HepG2 (cell line): ENCODE data around the gene RGS14. TPM values are rescaled to one million over a fixed set of nuclear protein-coding genes. Genes with fewer than 3 reads are reported as not detected.

Experiments
- AHR ChIP-seq: IDR thresholded peaks from 2 replicates; pipeline ENCODE4 v1.6.1; 2018; ENCODE audit warnings: missing genetic modification reagents, missing compliant biosample characterization
- ATF7-NPFF ChIP-seq: sonication (generic); formaldehyde crosslinking; IDR thresholded peaks from 2 replicates; pipeline ENCODE4 v1.8.1; 2023; ENCODE audit warnings: mild to moderate bottlenecking, low read depth, missing genetic modification reagents, moderate library complexity
- CENPT ChIP-seq: sonication (generic); formaldehyde crosslinking; IDR thresholded peaks from 2 replicates; pipeline ENCODE4 v1.8.0; 2022; ENCODE audit warnings: low read depth, mild to moderate bottlenecking, moderate library complexity, missing genetic modification reagents
- FOXA3 ChIP-seq: IDR thresholded peaks from 2 replicates; pipeline ENCODE4 v1.6.1; 2016; ENCODE audit warnings: missing genetic modification reagents, missing compliant biosample characterization
- KDM5A ChIP-seq: fragments of 200-600 bp; sonication (generic); IDR thresholded peaks from 2 replicates; pipeline ENCODE4 v1.7.0; 2018; ENCODE audit warnings: antibody characterized with exemption, mild to moderate bottlenecking, low read length, borderline replicate concordance
- MED1 ChIP-seq: sonication (generic); formaldehyde crosslinking; IDR thresholded peaks from 2 replicates; pipeline ENCODE4 v1.4.0; 2020; ENCODE audit warnings: missing genetic modification reagents
- MED8 ChIP-seq: sonication (generic); formaldehyde crosslinking; IDR thresholded peaks from 2 replicates; pipeline ENCODE4 v1.8.1; 2023; ENCODE audit warnings: mild to moderate bottlenecking, missing genetic modification reagents; ENCODE audit not compliant: insufficient replicate concordance
- NFE2L2 ChIP-seq: fragments of 150-350 bp; IDR thresholded peaks from 2 replicates; pipeline ENCODE4 v1.6.1; 2014; ENCODE audit warnings: low read length
- PHF8 ChIP-seq: sonication (generic); formaldehyde crosslinking; IDR thresholded peaks from 2 replicates; pipeline ENCODE4 v1.5.0; 2020; ENCODE audit warnings: missing genetic modification reagents
- RORA ChIP-seq: sonication (generic); formaldehyde crosslinking; IDR thresholded peaks from 2 replicates; pipeline ENCODE4 v1.5.0; 2020; ENCODE audit warnings: mild to moderate bottlenecking, missing genetic modification reagents, moderate library complexity
- SAFB2 ChIP-seq: sonication (generic); formaldehyde crosslinking; IDR thresholded peaks from 2 replicates; pipeline ENCODE4 v1.5.1; 2020; ENCODE audit warnings: missing genetic modification reagents, low read depth, mild to moderate bottlenecking, borderline replicate concordance
- SKI ChIP-seq: fragments of 450-650 bp; IDR thresholded peaks from one replicate; pipeline ENCODE4 v1.6.1; 2018; ENCODE audit warnings: mild to moderate bottlenecking; ENCODE audit not compliant: partially characterized antibody
- SP4 ChIP-seq: sonication (generic); formaldehyde crosslinking; IDR thresholded peaks from 2 replicates; pipeline ENCODE4 v1.8.1; 2023; ENCODE audit warnings: mild to moderate bottlenecking, missing genetic modification reagents
- TRIM24 ChIP-seq: sonication (generic); formaldehyde crosslinking; IDR thresholded peaks from 2 replicates; pipeline ENCODE4 v1.8.0; 2022; ENCODE audit warnings: mild to moderate bottlenecking, missing genetic modification reagents
- ZBTB7B ChIP-seq: sonication (generic); formaldehyde crosslinking; IDR thresholded peaks from 2 replicates; pipeline ENCODE4 v1.4.0; 2020; ENCODE audit warnings: missing genetic modification reagents
- ZNF138 ChIP-seq: sonication (generic); formaldehyde crosslinking; IDR thresholded peaks from 2 replicates; pipeline ENCODE4 v1.5.0; 2020; ENCODE audit warnings: mild to moderate bottlenecking, low read depth, missing genetic modification reagents
- ZNF205 ChIP-seq: IDR thresholded peaks from 2 replicates; pipeline ENCODE4 v1.6.1; 2018; ENCODE audit warnings: missing biosample characterization, missing genetic modification reagents
- ZNF317 ChIP-seq: sonication (generic); formaldehyde crosslinking; IDR thresholded peaks from 2 replicates; pipeline ENCODE4 v1.5.0; 2020; ENCODE audit warnings: mild to moderate bottlenecking, missing genetic modification reagents
- ZNF446 ChIP-seq: sonication (generic); formaldehyde crosslinking; IDR thresholded peaks from 2 replicates; pipeline ENCODE4 v1.5.0; 2020; ENCODE audit warnings: mild to moderate bottlenecking, missing genetic modification reagents
- ZNF451 ChIP-seq: sonication (generic); formaldehyde crosslinking; IDR thresholded peaks from 2 replicates; pipeline ENCODE4 v1.5.0; 2020; ENCODE audit warnings: mild to moderate bottlenecking, missing genetic modification reagents
- ZNF546 ChIP-seq: sonication (generic); formaldehyde crosslinking; conservative IDR thresholded peaks from 2 replicates; pipeline ENCODE4 v1.8.1; 2023; ENCODE audit warnings: mild to moderate bottlenecking, missing genetic modification reagents
- ZNF614 ChIP-seq: IDR thresholded peaks from 2 replicates; pipeline ENCODE4 v1.6.1; 2018; ENCODE audit warnings: missing biosample characterization, missing genetic modification reagents, inconsistent platforms, borderline replicate concordance
- polyA plus RNA-seq, 8 experiments: library from polyadenylated mRNA; depleted of rRNA in 3 of 8; stranded (reverse) in 7 of 8; unstranded in 1 of 8; fragments of >200 nt; fragmentation: Illumina TruSeq in 4 of 8; extraction: Trizol in 4 of 8; gene quantifications; 2 replicates each; pipeline versions ENCODE4 v1.2.1 to v1.2.3, GENCODE V29; 2011 to 2016; ENCODE audit warnings: low read depth in 4 of 8, missing spikeins in 1 of 8, mixed read lengths in 1 of 8; ENCODE audit not compliant: insufficient read depth in 1 of 8
- total RNA-seq, 5 experiments: library from RNA; depleted of rRNA; stranded (reverse); fragments of >200 nt; fragmentation: Illumina TruSeq; extraction: Trizol; gene quantifications; 2 replicates each; pipeline ENCODE4 v1.2.3, GENCODE V29; 2016; ENCODE audit warnings: low read depth in 1 of 5
- TF ChIP-seq, protein P1 (sequence below): sonication (generic); formaldehyde crosslinking; IDR thresholded peaks from 2 replicates; pipeline ENCODE4 v1.4.0; 2020; ENCODE audit warnings: mild to moderate bottlenecking, missing genetic modification reagents
- TF ChIP-seq, protein P2 (sequence below): IDR thresholded peaks from 2 replicates; pipeline ENCODE4 v1.6.1; 2018; ENCODE audit warnings: missing genetic modification reagents, mild to moderate bottlenecking, missing compliant biosample characterization
- TF ChIP-seq, protein P3 (sequence below): sonication (generic); formaldehyde crosslinking; IDR thresholded peaks from 2 replicates; pipeline ENCODE4 v1.4.0; 2020; ENCODE audit warnings: missing genetic modification reagents
- TF ChIP-seq, protein P4 (sequence below): sonication (generic); formaldehyde crosslinking; IDR thresholded peaks from 2 replicates; pipeline ENCODE4 v1.8.1; 2023; ENCODE audit warnings: mild to moderate bottlenecking, missing genetic modification reagents, borderline replicate concordance

Gene RGS14
- total and polyA plus RNA-seq, 2 of the 13 experiments (the other 11 are each of a cell fraction or from before 2014, with no cell fraction given) = 11.1 to 17.2 TPM

DNA sequence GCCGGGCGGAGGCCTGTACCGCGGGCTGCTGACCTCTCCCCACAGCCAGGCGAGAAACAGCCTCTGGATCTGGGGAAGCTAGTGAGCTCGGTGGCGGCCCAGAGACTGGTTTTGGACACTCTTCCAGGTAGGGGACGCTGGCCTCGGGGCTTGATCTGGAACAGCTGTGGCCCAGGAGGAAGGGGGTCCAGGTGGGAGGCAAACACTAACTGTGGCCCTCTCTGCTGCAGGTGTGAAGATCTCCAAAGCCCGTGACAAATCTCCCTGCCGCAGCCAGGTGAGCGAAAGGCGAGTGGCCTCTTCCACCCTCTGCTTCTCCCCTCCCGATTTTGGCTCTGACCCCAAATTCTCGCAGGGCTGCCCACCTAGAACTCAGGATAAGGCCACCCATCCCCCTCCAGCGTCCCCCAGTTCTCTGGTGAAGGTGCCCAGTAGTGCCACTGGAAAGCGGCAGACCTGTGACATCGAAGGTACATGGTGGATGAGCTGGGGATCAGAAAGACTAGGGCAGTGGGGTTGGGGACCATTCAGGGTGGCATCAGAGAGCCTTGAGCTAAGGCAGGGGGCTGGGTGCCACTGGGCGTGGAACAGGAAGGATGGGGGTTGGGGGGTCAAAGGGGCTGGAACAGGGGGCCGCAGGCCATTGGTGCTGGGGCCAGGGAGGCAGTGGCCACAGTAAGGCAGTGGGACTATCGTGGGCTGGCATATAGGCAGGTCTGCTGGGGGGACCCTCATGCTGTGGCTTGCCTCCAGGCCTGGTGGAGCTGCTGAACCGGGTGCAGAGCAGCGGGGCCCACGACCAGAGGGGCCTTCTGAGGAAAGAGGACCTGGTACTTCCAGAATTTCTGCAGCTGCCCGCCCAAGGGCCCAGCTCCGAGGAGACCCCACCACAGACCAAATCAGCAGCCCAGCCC lies 13.7 kb downstream of the RGS14 start (continued):
- TF ChIP-seq, protein P1, sequence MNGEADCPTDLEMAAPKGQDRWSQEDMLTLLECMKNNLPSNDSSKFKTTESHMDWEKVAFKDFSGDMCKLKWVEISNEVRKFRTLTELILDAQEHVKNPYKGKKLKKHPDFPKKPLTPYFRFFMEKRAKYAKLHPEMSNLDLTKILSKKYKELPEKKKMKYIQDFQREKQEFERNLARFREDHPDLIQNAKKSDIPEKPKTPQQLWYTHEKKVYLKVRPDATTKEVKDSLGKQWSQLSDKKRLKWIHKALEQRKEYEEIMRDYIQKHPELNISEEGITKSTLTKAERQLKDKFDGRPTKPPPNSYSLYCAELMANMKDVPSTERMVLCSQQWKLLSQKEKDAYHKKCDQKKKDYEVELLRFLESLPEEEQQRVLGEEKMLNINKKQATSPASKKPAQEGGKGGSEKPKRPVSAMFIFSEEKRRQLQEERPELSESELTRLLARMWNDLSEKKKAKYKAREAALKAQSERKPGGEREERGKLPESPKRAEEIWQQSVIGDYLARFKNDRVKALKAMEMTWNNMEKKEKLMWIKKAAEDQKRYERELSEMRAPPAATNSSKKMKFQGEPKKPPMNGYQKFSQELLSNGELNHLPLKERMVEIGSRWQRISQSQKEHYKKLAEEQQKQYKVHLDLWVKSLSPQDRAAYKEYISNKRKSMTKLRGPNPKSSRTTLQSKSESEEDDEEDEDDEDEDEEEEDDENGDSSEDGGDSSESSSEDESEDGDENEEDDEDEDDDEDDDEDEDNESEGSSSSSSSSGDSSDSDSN (CRISPR knock-in tag) = no peak; the same call in none of the 2 replicates
- TF ChIP-seq NFE2L2 = no peak
- no peak for TF ChIP-seq TRIM24 (CRISPR knock-in tag)
- TF ChIP-seq MED8 = no peak
- TF ChIP-seq, protein P2, sequence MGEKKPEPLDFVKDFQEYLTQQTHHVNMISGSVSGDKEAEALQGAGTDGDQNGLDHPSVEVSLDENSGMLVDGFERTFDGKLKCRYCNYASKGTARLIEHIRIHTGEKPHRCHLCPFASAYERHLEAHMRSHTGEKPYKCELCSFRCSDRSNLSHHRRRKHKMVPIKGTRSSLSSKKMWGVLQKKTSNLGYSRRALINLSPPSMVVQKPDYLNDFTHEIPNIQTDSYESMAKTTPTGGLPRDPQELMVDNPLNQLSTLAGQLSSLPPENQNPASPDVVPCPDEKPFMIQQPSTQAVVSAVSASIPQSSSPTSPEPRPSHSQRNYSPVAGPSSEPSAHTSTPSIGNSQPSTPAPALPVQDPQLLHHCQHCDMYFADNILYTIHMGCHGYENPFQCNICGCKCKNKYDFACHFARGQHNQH (CRISPR knock-in tag) = 0 out of 2 replicates have a peak, but pooled peaks have one; percentile 7
- TF ChIP-seq SAFB2 (CRISPR knock-in tag) = no peak
- TF ChIP-seq ZNF138 = no peak
- no peak for TF ChIP-seq RORA (CRISPR knock-in tag)
- peak; percentile 5; the same call in 1 of the 2 replicates for TF ChIP-seq ZNF614 (CRISPR knock-in tag)
- TF ChIP-seq, protein P3, sequence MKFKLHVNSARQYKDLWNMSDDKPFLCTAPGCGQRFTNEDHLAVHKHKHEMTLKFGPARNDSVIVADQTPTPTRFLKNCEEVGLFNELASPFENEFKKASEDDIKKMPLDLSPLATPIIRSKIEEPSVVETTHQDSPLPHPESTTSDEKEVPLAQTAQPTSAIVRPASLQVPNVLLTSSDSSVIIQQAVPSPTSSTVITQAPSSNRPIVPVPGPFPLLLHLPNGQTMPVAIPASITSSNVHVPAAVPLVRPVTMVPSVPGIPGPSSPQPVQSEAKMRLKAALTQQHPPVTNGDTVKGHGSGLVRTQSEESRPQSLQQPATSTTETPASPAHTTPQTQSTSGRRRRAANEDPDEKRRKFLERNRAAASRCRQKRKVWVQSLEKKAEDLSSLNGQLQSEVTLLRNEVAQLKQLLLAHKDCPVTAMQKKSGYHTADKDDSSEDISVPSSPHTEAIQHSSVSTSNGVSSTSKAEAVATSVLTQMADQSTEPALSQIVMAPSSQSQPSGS (CRISPR knock-in tag) = 0 out of 2 replicates have a peak, but pooled peaks have one; percentile 5
- TF ChIP-seq ZNF451 = no peak
- TF ChIP-seq AHR (CRISPR knock-in tag) = no peak
- TF ChIP-seq ZNF446 (CRISPR knock-in tag) = no peak
- TF ChIP-seq KDM5A = no peak
- TF ChIP-seq ZNF317 (CRISPR knock-in tag) = no peak
- TF ChIP-seq, protein P4, sequence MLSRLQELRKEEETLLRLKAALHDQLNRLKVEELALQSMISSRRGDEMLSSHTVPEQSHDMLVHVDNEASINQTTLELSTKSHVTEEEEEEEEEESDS (CRISPR knock-in tag) = 0 out of 2 replicates have a peak, but pooled peaks have one; percentile 15
- peak; percentile 4; the same call in 1 of the 2 replicates for TF ChIP-seq ZBTB7B
- peak; percentile 55; the same call in 1 of the 2 replicates for TF ChIP-seq PHF8 (CRISPR knock-in tag)
- 0 out of 2 replicates have a peak, but pooled peaks have one; percentile 33 for TF ChIP-seq ZNF546 (CRISPR knock-in tag)
- peak; percentile 53; the same call in 1 of the 2 replicates for TF ChIP-seq ATF7-NPFF
- TF ChIP-seq SKI = no peak
- TF ChIP-seq FOXA3 (CRISPR knock-in tag) = no peak
- 0 out of 2 replicates have a peak, but pooled peaks have one; percentile 13 for TF ChIP-seq ZNF205 (CRISPR knock-in tag)
- no peak for TF ChIP-seq SP4 (CRISPR knock-in tag)
- TF ChIP-seq MED1 (CRISPR knock-in tag) = no peak; the same call in 1 of the 2 replicates
- TF ChIP-seq CENPT = no peak
